AG09319 (cell line): ENCODE data around the gene FAM20C.

Source experiments
- DNase-seq: peaks from one replicate; pipeline ENCODE4 v3.0.0-alpha.2; 2010; ENCODE audit warnings: low read depth; ENCODE audit errors: extremely low read depth
- TF ChIP-seq, protein P1 (sequence below): IDR thresholded peaks from 2 replicates; pipeline ENCODE4 v1.5.1; 2011; ENCODE audit warnings: low read depth, mild to moderate bottlenecking, inconsistent platforms, low read length, moderate library complexity

The FAM20C gene

DNA sequence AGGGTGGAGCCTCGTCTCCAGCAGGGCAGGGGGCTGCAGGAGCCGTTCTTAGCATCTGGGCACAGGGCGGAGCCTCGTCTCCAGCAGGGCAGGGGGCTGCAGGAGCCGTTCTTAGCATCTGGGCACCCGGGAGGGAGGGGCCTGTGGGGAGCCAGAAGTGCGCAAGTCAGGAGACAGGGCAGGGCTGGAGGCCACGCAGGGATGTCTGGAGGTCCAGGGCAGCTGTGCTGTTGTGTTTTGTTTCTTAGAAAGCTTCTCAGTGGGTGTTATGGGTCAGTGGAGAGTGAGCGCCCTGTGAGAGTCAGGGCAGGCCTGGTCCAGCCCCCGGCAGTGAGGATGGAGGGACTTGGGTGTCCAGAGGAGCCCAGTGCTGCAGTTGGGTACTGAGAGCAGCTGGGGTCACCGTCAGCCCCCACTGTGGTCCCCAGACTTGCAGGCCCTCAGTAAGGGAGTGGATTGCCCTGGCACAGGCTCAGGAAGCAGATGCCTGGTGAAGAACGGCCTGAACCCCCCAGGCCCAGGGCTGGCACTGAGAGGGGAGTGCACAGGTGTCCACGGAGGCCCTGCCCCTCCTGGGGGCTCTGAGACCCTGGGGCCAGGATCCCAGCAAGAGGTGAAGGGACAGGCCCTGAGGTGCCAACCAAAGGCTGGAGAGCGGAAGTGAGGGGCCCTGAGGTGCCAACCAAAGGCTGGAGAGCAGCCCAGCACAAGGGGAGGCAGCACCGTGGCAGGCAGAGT, 29.8 kb downstream of the FAM20C start:
- no peak for DNase-seq
- TF ChIP-seq, protein P1, sequence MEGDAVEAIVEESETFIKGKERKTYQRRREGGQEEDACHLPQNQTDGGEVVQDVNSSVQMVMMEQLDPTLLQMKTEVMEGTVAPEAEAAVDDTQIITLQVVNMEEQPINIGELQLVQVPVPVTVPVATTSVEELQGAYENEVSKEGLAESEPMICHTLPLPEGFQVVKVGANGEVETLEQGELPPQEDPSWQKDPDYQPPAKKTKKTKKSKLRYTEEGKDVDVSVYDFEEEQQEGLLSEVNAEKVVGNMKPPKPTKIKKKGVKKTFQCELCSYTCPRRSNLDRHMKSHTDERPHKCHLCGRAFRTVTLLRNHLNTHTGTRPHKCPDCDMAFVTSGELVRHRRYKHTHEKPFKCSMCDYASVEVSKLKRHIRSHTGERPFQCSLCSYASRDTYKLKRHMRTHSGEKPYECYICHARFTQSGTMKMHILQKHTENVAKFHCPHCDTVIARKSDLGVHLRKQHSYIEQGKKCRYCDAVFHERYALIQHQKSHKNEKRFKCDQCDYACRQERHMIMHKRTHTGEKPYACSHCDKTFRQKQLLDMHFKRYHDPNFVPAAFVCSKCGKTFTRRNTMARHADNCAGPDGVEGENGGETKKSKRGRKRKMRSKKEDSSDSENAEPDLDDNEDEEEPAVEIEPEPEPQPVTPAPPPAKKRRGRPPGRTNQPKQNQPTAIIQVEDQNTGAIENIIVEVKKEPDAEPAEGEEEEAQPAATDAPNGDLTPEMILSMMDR = no peak

DNA sequence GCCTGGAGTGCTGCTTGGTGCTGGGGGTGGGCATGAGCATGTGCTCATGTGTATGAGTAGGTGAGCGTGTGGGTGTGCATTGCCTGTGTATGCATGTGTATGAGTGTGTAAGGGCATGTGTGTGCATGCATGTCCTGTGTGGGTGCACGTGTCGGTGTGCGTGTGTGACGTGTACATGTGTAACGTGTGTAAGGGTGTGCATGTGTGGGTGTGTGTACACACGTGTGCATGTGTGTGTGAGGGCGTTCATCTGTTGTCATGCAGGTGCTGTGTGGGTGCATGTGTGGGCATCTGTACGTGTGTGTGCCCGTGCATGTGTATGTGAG, 30.3 kb downstream of the FAM20C start:
- TF ChIP-seq, protein P1 = no peak

DNA sequence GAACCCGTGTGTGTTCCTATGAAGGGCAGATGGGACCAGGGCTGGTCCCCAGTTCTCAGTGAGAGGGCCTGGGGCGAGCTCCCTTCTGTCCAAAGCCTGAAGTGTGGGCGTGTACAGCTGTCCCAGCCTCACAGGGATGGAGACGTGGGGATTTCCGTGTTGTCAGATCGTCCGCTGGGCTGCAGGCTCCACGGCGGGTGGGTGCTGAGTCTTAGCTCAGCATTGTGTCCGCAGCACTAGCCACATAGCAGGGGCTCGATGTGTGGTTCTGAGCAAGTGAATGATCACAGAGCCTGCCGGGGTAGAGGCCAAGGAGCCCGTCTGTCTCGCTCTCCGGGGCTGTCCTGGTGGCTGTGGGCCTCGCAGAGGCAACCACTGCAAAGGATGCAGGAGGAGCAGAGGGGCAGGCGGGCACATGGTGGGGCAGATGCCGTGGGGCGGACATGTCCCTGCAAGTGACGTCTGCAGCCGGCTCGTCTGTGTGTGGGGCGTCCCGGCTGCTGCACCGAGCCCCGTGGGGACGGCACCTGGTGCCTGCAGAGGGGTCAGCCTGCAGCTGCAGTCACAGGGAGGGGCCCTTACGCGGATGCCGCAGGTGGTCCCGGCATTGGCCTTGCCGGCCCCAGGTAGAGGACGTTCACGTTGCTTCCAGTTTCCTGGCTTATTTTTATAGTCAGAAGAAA, 30.9 kb downstream of the FAM20C start:
- no peak for DNase-seq
- TF ChIP-seq, protein P1 = no peak

More for the DNA sequence above, 30.3 kb downstream of the FAM20C start:
- DNase-seq = no peak

DNA sequence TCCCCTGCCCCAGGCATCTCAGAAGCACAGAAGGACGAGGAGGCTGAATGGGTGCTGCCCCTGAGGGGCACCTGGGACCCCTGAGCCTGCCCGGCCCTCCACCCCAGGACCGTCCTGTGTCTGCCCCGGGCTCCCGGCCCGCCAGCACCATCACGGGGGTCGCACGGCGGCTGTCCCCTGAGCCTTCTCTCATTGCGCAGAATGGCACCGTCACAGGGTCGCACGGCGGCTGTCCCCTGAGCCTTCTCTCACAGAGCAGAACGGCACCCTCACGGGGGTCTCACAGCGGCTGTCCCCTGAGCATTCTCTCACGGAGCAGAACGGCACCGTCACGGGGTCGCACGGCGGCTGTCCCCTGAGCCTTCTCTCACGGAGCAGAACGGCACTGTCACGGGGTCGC, 31.5 kb downstream of the FAM20C start:
- TF ChIP-seq, protein P1 = no peak
- no peak for DNase-seq

DNA sequence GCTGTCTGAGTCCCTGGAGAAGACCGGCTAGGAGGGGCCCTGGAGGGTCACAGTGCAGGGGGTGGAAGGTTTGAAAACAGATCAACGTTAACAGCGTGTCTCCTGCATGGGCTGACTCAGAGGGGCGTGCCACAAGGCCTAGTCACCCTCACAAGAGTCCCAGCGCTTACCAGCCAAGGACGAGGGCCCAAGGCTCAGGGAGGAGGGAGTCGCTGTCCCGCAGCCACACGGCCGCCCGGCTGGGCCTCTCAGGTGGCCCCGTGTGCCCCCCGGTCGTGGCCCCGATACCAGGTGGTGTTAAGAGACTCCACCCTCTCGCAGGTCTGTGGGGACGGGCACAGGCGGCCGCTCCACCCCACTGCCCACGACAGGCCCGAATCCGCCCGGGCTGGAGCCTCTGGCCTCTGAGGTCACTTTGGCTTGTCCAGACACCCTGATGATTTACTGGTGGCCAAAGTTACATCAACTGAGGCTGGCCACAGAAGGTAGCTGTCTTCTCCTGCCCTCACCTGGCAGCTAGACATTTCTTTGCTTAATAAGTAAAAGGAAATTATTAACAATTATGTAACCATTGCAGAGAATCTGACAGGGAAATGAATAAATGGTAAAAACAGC, 34.0 kb downstream of the FAM20C start:
- DNase-seq = no peak
- TF ChIP-seq, protein P1 = no peak

DNA sequence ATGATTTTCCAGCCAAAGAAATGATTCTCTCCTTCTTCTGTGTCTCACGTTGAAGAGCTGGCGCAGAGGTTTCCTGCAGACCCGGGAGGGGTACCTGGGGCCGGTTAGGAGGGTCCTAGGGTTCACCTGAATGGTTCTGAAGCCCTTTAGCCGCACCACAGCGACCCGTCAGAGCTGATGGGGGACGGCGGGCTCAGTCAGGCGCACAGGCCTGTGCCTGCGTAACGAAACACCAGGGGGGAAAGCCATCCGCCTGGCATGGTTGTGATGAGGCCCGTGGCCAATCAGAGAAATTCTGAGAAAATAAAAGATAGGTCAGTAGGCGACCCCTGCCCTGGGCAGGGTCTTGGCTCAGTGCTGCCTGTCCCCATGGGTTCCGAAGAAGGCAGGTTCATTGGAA, 35.6 kb downstream of the FAM20C start:
- TF ChIP-seq, protein P1 = no peak
- no peak for DNase-seq

DNA sequence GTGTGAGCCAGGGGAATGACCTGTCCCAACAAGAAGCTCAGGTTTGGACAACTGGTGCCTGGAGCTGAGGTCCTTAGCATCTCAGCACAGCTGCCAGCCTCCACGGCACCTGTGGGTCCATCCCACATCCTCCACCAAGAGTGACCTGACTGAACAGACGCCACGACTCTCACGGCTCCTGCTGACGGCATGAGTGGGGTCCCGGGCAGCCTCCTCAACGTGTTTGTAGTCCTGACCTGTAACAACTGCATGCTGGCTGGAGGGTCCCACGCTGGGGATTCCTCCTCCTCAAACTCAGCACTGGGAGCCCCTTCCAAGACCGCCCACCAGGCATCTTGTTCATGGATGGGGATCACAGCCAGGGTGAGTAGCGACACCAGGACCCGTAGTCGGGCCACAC, 36.2 kb downstream of the FAM20C start:
- DNase-seq = no peak
- TF ChIP-seq, protein P1 = no peak
